Astrocyte (in vitro differentiated cells and primary cell): ENCODE data around the gene CRYZ.

Experiments used
- EZH2 ChIP-seq: IDR thresholded peaks from 2 replicates; pipeline ENCODE4 v1.6.1; 2012; ENCODE audit warnings: mild to moderate bottlenecking, low read length, inconsistent platforms; ENCODE audit not compliant: insufficient read depth
- TF ChIP-seq, protein P1 (sequence below): IDR thresholded peaks from 2 replicates; pipeline ENCODE4 v1.5.1; 2011; ENCODE audit warnings: low read depth, mild to moderate bottlenecking, inconsistent platforms, low read length, moderate library complexity; ENCODE audit not compliant: insufficient read depth

DNA sequence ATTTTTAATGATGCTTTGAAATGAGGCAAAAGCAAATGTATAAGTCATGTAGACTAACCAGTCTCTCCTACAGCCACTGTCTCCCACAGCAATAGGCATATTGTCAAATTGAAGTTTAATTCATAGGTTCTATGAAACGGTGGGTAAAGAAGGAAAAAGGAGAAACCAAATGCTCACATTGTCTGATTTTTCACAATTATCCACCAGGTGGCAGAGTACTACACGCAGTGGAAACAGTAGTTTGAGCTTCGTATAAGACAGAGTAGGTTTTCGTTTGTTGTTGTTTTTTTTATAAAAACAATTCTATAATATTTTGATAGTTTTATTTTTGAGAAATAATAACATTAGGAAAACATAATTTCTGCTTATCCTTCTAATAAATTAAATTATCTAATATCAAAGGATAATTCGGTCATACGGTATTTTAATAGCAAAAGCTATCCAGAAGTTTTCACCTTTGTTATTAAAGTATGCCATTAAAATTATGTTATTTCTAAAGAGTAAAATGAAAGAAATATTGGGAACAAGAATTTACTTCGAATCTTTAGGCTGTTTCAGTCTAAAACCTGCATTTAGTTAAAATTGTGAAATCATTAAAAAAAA is 39.2 kb upstream of the CRYZ start:
- no peak for TF ChIP-seq EZH2
- TF ChIP-seq, protein P1, sequence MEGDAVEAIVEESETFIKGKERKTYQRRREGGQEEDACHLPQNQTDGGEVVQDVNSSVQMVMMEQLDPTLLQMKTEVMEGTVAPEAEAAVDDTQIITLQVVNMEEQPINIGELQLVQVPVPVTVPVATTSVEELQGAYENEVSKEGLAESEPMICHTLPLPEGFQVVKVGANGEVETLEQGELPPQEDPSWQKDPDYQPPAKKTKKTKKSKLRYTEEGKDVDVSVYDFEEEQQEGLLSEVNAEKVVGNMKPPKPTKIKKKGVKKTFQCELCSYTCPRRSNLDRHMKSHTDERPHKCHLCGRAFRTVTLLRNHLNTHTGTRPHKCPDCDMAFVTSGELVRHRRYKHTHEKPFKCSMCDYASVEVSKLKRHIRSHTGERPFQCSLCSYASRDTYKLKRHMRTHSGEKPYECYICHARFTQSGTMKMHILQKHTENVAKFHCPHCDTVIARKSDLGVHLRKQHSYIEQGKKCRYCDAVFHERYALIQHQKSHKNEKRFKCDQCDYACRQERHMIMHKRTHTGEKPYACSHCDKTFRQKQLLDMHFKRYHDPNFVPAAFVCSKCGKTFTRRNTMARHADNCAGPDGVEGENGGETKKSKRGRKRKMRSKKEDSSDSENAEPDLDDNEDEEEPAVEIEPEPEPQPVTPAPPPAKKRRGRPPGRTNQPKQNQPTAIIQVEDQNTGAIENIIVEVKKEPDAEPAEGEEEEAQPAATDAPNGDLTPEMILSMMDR: peak; percentile 79
